SK-N-SH (cell line): ENCODE results near the gene BOD1L1. TPM values are rescaled to one million over a fixed set of nuclear protein-coding genes. Genes with fewer than 3 reads are reported as not detected.

Source experiments
- CTCF ChIA-PET: fragments of 300-600, 350-600 bp; formaldehyde crosslinking; extraction: SDS; loops from one replicate; lab custom pipeline; 2021; lab: Yijun Ruan, JAX
- POLR2A ChIA-PET: fragments of 350-600 bp; sonication (Branson Sonifier 250); formaldehyde crosslinking; extraction: SDS; loops from one replicate; lab custom pipeline; 2020; ENCODE audit warnings: antibody characterized with exemption, inconsistent platforms; lab: Yijun Ruan, JAX
- DNase-seq: peaks from one replicate; pipeline ENCODE4 v3.0.0; 2012
- H2AFZ ChIP-seq: fragments of 200-600 bp; sonication (generic); 2 replicates; pipeline ENCODE4 v1.8.1; 2016; ENCODE audit warnings: antibody characterized with exemption, mild to moderate bottlenecking, low read depth
- H3F3A ChIP-seq: fragments of 200-600 bp; sonication (generic); replicated peaks from 2 replicates; pipeline ENCODE3; 2016; ENCODE audit warnings: antibody characterized with exemption, mild to moderate bottlenecking; ENCODE audit not compliant: insufficient read depth
- H3K27ac ChIP-seq, 2 experiments: fragments of 200-500 bp in 1 of 2; fragments of 200-600 bp in 1 of 2; sonication (Bioruptor generic) in 1 of 2; sonication (generic), shearing (Covaris generic) in 1 of 2; 2 replicates each; pipeline versions ENCODE4 v1.5.1 to v1.6.1; 2014 to 2016; ENCODE audit warnings: low read depth in 2 of 2, inconsistent platforms in 1 of 2, low read length in 1 of 2, mild to moderate bottlenecking in 1 of 2, mixed read lengths in 1 of 2
- H3K27me3 ChIP-seq: fragments of 200-600 bp; sonication (generic), shearing (Covaris generic); 2 replicates; pipeline ENCODE4 v1.6.1; 2016; ENCODE audit warnings: mixed run types; ENCODE audit not compliant: insufficient read depth
- H3K36me3 ChIP-seq, 2 experiments: fragments of 200-500 bp in 1 of 2; fragments of 200-600 bp in 1 of 2; sonication (Bioruptor generic) in 1 of 2; sonication (generic) in 1 of 2; replicated peaks in 1 of 2; 2 replicates each; pipeline versions ENCODE3 to v1.5.1; 2014 to 2016; ENCODE audit warnings: low read length in 1 of 2, mild to moderate bottlenecking in 1 of 2; ENCODE audit not compliant: insufficient read depth in 2 of 2, control insufficient read depth in 1 of 2
- H3K4me1 ChIP-seq, 2 experiments: fragments of 200-500 bp in 1 of 2; fragments of 200-600 bp in 1 of 2; sonication (Bioruptor generic) in 1 of 2; sonication (generic), shearing (Covaris generic) in 1 of 2; 2 replicates each; pipeline versions ENCODE4 v1.5.1 to v1.6.1; 2014 to 2016; ENCODE audit warnings: low read depth in 1 of 2, low read length in 1 of 2, mixed run types in 1 of 2; ENCODE audit not compliant: insufficient read depth in 2 of 2, control insufficient read depth in 1 of 2
- H3K4me2 ChIP-seq: fragments of 200-600 bp; sonication (generic), shearing (Covaris generic); 2 replicates; pipeline ENCODE4 v1.6.1; 2017; ENCODE audit warnings: mixed run types
- H3K4me3 ChIP-seq, 2 experiments: fragments of 200-500 bp in 1 of 2; fragments of 200-600 bp in 1 of 2; sonication (Bioruptor generic) in 1 of 2; sonication (generic), shearing (Covaris generic) in 1 of 2; 2 replicates each; pipeline versions ENCODE4 v1.5.1 to v1.8.1; 2014 to 2016; ENCODE audit warnings: low read depth in 2 of 2, inconsistent platforms in 1 of 2, low read length in 1 of 2, mild to moderate bottlenecking in 1 of 2, mixed read lengths in 1 of 2, moderate library complexity in 1 of 2
- H3K79me2 ChIP-seq: fragments of 200-600 bp; sonication (generic); 2 replicates; pipeline ENCODE4 v1.8.1; 2017; ENCODE audit warnings: mild to moderate bottlenecking; ENCODE audit not compliant: insufficient read depth
- H3K9ac ChIP-seq: fragments of 200-600 bp; sonication (generic); 2 replicates; pipeline ENCODE4 v1.6.1; 2017; ENCODE audit warnings: mixed run types
- H3K9me2 ChIP-seq: fragments of 200-600 bp; sonication (generic); 2 replicates; pipeline ENCODE4 v1.6.1; 2017; ENCODE audit warnings: mixed run types
- H3K9me3 ChIP-seq: fragments of 200-600 bp; sonication (generic); 2 replicates; pipeline ENCODE4 v1.6.1; 2017; ENCODE audit warnings: mixed run types, mild to moderate bottlenecking, moderate library complexity
- H4K20me1 ChIP-seq: fragments of 200-600 bp; sonication (generic); 2 replicates; pipeline ENCODE4 v1.6.1; 2017; ENCODE audit warnings: mild to moderate bottlenecking, mixed run types; ENCODE audit not compliant: insufficient read depth
- CTCF ChIP-seq: fragments of 200-600 bp; sonication (generic); IDR thresholded peaks from 2 replicates; pipeline ENCODE4 v1.6.1; 2017; ENCODE audit warnings: antibody characterized with exemption, mild to moderate bottlenecking, moderate library complexity
- ELF1 ChIP-seq: IDR thresholded peaks from 2 replicates; pipeline ENCODE4 v1.4.0; 2012
- FOSL2 ChIP-seq: IDR thresholded peaks from 2 replicates; pipeline ENCODE4 v1.4.0; 2012; ENCODE audit warnings: low read depth, mild to moderate bottlenecking, moderate library complexity, borderline replicate concordance
- FOXJ3 ChIP-seq: sonication (generic); formaldehyde crosslinking; IDR thresholded peaks from 2 replicates; pipeline ENCODE4 v1.5.1; 2020; ENCODE audit warnings: mild to moderate bottlenecking, missing genetic modification reagents
- GATA2 ChIP-seq: sonication (generic); formaldehyde crosslinking; IDR thresholded peaks from 2 replicates; pipeline ENCODE4 v1.5.0; 2020; ENCODE audit warnings: mild to moderate bottlenecking, missing genetic modification reagents
- MEF2A ChIP-seq: IDR thresholded peaks from 2 replicates; pipeline ENCODE4 v1.4.0; 2012; ENCODE audit warnings: low read depth, borderline replicate concordance
- MXI1 ChIP-seq: IDR thresholded peaks from 2 replicates; pipeline ENCODE4 v1.6.1; 2012; ENCODE audit warnings: mild to moderate bottlenecking, low read depth, low read length, improper control_type of control experiment
- NFIC ChIP-seq: IDR thresholded peaks from 2 replicates; pipeline ENCODE4 v1.4.0; 2012; ENCODE audit warnings: borderline replicate concordance
- PBX3 ChIP-seq: IDR thresholded peaks from 2 replicates; pipeline ENCODE4; 2012
- POLR2AphosphoS5 ChIP-seq: IDR thresholded peaks from 2 replicates; pipeline ENCODE4 v1.6.1; 2012; ENCODE audit warnings: low read depth, low read length
- RAD21 ChIP-seq: IDR thresholded peaks from 2 replicates; pipeline ENCODE4 v1.6.1; 2012; ENCODE audit warnings: mild to moderate bottlenecking, low read length
- RCOR1 ChIP-seq: fragments of 150-350 bp; IDR thresholded peaks from 2 replicates; pipeline ENCODE4 v1.6.1; 2017; ENCODE audit warnings: antibody characterized with exemption, low read length
- REST ChIP-seq: IDR thresholded peaks from 2 replicates; pipeline ENCODE4 v1.6.1; 2012; ENCODE audit warnings: mild to moderate bottlenecking, low read depth, low read length, moderate library complexity
- RXRA ChIP-seq: IDR thresholded peaks from 2 replicates; pipeline ENCODE4 v1.4.0; 2012; ENCODE audit warnings: low read depth, mild to moderate bottlenecking, borderline replicate concordance
- SIN3A ChIP-seq: IDR thresholded peaks from 2 replicates; pipeline ENCODE4 v1.6.1; 2012; ENCODE audit warnings: low read depth, mild to moderate bottlenecking, low read length, moderate library complexity, borderline replicate concordance
- SMC3 ChIP-seq: IDR thresholded peaks from 2 replicates; pipeline ENCODE4 v1.6.1; 2012; ENCODE audit warnings: low read depth, low read length, improper control_type of control experiment
- TCF12 ChIP-seq: IDR thresholded peaks from 2 replicates; pipeline ENCODE4 v1.4.0; 2012
- USF1 ChIP-seq: IDR thresholded peaks from 2 replicates; pipeline ENCODE4 v1.4.0; 2012; ENCODE audit warnings: low read depth, borderline replicate concordance
- USF2 ChIP-seq: fragments of 150-350 bp; IDR thresholded peaks from 2 replicates; pipeline ENCODE4 v1.6.1; 2017; ENCODE audit warnings: antibody characterized with exemption, low read length, low read depth, borderline replicate concordance
- YY1 ChIP-seq: IDR thresholded peaks from 2 replicates; pipeline ENCODE4 v1.4.0; 2012; ENCODE audit warnings: low read depth, mild to moderate bottlenecking
- WGBS: methylation state at CpG from one replicate; pipeline ENCODE4 v1.1.6; 2017; ENCODE audit warnings: low lambda C conversion rate; 5-methylcytosine and 5-hydroxymethylcytosine counted together
- polyA plus RNA-seq, 3 experiments: library from polyadenylated mRNA; depleted of rRNA; stranded (reverse); fragments of >200 nt; gene quantifications; 2 replicates each; pipeline ENCODE4 v1.2.3, GENCODE V29; 2012

Gene BOD1L1
- polyA plus RNA-seq, 1 of the 3 experiments (the other 2 are of a cell fraction), result 12.5 TPM

- Histone ChIP-seq H3K9ac (no peak overlapping the region), H3K27me3 (no peaks in the 10 kb centered on the region), H3F3A (no peaks in the 10 kb centered on the region), H3K9me3 (no peaks in the 10 kb centered on the region), H3K4me2 (no peak overlapping the region), H3K79me2 (no peaks in the 10 kb centered on the region), H3K36me3 (no peaks in the 10 kb centered on the region), H3K9me2 (no peaks in the 10 kb centered on the region), H3K27ac (no peak overlapping the region), H2AFZ (no peak overlapping the region), H3K4me3 (no peak overlapping the region), H4K20me1 (no peaks in the 10 kb centered on the region), H3K4me1 (peaks cover 0 to 5% of the 10 kb centered on the region in 2 experiments; a peak in 2 of 4 replicates)
- DNase-seq, result no peak
- ChIA-PET CTCF (interaction anchor here (1.0 to 1.5 kb wide), 2 partner anchors 11 to 16 kb away, joined by 3 read pairs; no protein-coding TSS in a partner anchor), POLR2A (no interaction called here)
- TF ChIP-seq RAD21 (no peak), FOXJ3 (CRISPR knock-in tag) (no peak), TCF12 (no peak), ELF1 (no peak), NFIC (no peak), FOSL2 (no peak), MEF2A (no peak), RXRA (no peak), USF1 (no peak), SIN3A (no peak), MXI1 (no peak), GATA2 (no peak), REST (no peak), YY1 (no peak), RCOR1 (no peak), USF2 (no peak), PBX3 (no peak), CTCF (no peak), POLR2AphosphoS5 (no peak), SMC3 (no peak)
- 30% methylated on average over 4 of the region's 4 CpGs for WGBS
Measured at GRCh38 chr4:13670456-13671160, 43.1 kb upstream of the BOD1L1 start.
